Dendritic cell treated with granulocyte-macrophage colony-stimulating factor and Interleukin-4, amounts not matched to agents 40 ng/mL and 50 ng/mL, for 4 days (primary cell): ENCODE data around the gene CABCOCO1.
"Not testable (repeated sequence)": the region's sequence is repeated elsewhere in the genome, so short reads cannot be mapped to it uniquely, and the experiment has no call there.

Experiments used
- H3K27ac Mint-ChIP-seq: one replicate; pipeline ENCODE4 v1.8.0; 2022; ENCODE audit warnings: mild to moderate bottlenecking, mixed read lengths
- H3K27me3 Mint-ChIP-seq: one replicate; pipeline ENCODE4 v1.8.0; 2022; ENCODE audit warnings: mild to moderate bottlenecking, mixed read lengths
- H3K36me3 Mint-ChIP-seq: one replicate; pipeline ENCODE4 v1.8.0; 2022; ENCODE audit warnings: low read depth, mixed read lengths
- H3K4me1 Mint-ChIP-seq: one replicate; pipeline ENCODE4 v1.8.0; 2022; ENCODE audit warnings: low read depth, mixed read lengths
- H3K4me3 Mint-ChIP-seq: one replicate; pipeline ENCODE4 v1.8.0; 2022; ENCODE audit warnings: mild to moderate bottlenecking, moderate library complexity, mixed read lengths
- H3K9me3 Mint-ChIP-seq: one replicate; pipeline ENCODE4 v1.8.0; 2022; ENCODE audit warnings: mixed read lengths
- intact Hi-C: fragments of 100-400 bp; cut with micrococcal nuclease; formaldehyde crosslinking; loops from one replicate; pipeline ENCODE4 v1.15.0; 2022

CABCOCO1 gene

DNA sequence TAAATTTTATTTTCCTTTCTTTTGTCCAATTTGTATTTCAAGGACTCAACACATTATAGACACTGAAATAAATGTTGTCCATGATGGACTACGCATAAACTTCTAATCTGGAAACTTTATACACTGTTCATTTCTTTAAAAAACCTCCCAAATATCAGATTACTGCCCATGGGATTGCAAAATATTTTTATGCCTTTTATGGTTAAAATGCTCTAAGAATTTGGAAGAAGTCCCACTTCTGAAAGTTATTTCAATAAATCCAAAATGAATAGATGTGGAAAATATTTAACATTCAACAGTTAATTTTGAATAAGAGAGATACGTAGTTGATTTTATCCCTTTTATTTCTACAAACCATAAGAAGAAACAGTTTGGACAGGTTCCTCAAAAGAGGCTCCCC is 46.1 kb downstream of the CABCOCO1 start:
- Mint-ChIP-seq H3K36me3 (no peaks in the 10 kb centered on the region), H3K27me3 (no peaks in the 10 kb centered on the region), H3K4me3 (no peak overlapping the region), H3K27ac (no peak overlapping the region), H3K4me1 (no peaks in the 10 kb centered on the region), H3K9me3 (no peaks in the 10 kb centered on the region)
- intact Hi-C loops, result no loop called here

- H3K27me3 Mint-ChIP-seq, H3K27ac Mint-ChIP-seq, H3K36me3 Mint-ChIP-seq, H3K9me3 Mint-ChIP-seq, H3K4me1 Mint-ChIP-seq, intact Hi-C loops, H3K4me3 Mint-ChIP-seq: not testable (repeated sequence)
These were observed 49.4 kb downstream of the CABCOCO1 start for GRCh38 chr10:61712105-61712504.

- peaks cover 11% of the 10 kb centered on the region for H3K9me3 Mint-ChIP-seq
- H3K36me3 Mint-ChIP-seq, H3K27me3 Mint-ChIP-seq, intact Hi-C loops, H3K4me1 Mint-ChIP-seq, H3K4me3 Mint-ChIP-seq, H3K27ac Mint-ChIP-seq: not testable (repeated sequence)
These were observed 56.7 kb downstream of the CABCOCO1 start for GRCh38 chr10:61719475-61719874.

- Mint-ChIP-seq H3K4me3 (no peak overlapping the region), H3K9me3 (peaks cover 11% of the 10 kb centered on the region)
- intact Hi-C loops, result no loop called here
These were observed 57.2 kb downstream of the CABCOCO1 start for GRCh38 chr10:61719906-61720305.

GRCh38 chr10:61721431-61721830 is 58.7 kb downstream of the CABCOCO1 start:
- intact Hi-C loops, result no loop called here
- no peaks in the 10 kb centered on the region for H3K27me3 Mint-ChIP-seq
- no peak overlapping the region for H3K4me3 Mint-ChIP-seq
- H3K4me1 Mint-ChIP-seq, result peaks cover 6% of the 10 kb centered on the region
- peaks cover 11% of the 10 kb centered on the region for H3K9me3 Mint-ChIP-seq
- H3K27ac Mint-ChIP-seq, result no peak overlapping the region
- H3K36me3 Mint-ChIP-seq, result no peaks in the 10 kb centered on the region

More at GRCh38 chr10:61719906-61720305, 57.2 kb downstream of the CABCOCO1 start:
- Mint-ChIP-seq H3K36me3 (no peaks in the 10 kb centered on the region), H3K4me1 (peaks cover 6% of the 10 kb centered on the region), H3K27me3 (no peaks in the 10 kb centered on the region), H3K27ac (no peak overlapping the region)

DNA sequence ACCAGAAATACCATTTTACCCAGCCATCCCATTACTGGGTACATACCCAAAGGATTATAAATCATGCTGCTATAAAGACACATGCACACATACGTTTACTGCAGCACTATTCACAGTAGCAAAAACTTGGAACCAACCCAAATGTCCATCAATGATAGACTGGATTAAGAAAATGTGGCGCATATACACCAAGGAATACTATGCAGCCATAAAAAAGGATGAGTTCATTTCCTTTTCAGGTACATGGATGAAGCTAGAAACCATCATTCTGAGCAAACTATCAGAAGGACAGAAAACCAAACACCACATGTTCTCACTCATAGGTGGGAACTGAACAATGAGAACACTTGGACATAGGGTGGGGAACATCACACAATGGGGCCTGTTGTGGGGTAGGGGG is 62.5 kb downstream of the CABCOCO1 start:
- H3K27ac Mint-ChIP-seq, H3K4me1 Mint-ChIP-seq, intact Hi-C loops, H3K36me3 Mint-ChIP-seq, H3K27me3 Mint-ChIP-seq, H3K4me3 Mint-ChIP-seq: not testable (repeated sequence)
- H3K9me3 Mint-ChIP-seq, result peaks cover 11% of the 10 kb centered on the region

DNA sequence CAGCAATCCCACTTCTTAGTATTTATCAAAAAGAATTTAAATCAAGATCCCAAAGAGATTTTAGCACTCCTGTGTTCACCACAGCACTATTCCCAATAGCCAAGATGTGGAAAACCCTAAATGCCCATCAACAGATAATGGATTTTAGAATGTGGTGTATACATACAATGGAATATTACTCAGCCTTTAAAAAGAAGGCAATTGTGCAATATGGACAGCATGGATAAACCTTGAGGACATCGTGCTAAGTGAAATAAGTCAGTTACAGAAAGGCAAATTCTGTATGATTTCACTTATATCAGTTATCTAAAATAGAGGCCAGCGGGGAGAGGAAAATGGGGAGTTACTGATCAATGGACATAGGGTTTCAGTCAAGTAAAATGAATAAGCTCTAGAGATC is 66.9 kb downstream of the CABCOCO1 start:
- Mint-ChIP-seq H3K4me1 (no peaks in the 10 kb centered on the region), H3K9me3 (no peaks in the 10 kb centered on the region)
- intact Hi-C loops, result no loop called here

DNA sequence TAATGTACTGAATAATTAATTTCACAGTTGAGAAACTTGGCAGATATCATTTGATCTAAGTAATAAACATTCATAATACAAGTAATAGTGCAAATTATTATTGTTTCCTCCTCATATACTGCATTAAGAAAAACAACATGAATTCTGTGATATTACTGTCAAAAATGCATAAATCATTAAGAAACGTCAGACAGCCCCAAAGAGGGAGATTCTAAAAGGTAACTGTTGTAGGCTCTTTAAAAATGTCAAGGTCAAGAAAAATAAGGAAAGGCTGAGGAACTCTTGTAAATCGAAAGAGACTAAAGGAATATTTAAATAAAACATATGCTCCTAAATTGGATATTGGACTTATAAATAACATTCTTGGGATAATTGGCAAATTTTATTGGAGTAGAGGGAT is 67.9 kb downstream of the CABCOCO1 start:
- intact Hi-C loops, result no loop called here
- no peaks in the 10 kb centered on the region for H3K36me3 Mint-ChIP-seq
- H3K9me3 Mint-ChIP-seq, result no peaks in the 10 kb centered on the region
- no peaks in the 10 kb centered on the region for H3K27me3 Mint-ChIP-seq
- H3K27ac Mint-ChIP-seq, result no peak overlapping the region
- no peaks in the 10 kb centered on the region for H3K4me1 Mint-ChIP-seq
- H3K4me3 Mint-ChIP-seq, result no peak overlapping the region

More for the DNA sequence above, 66.9 kb downstream of the CABCOCO1 start:
- no peak overlapping the region for H3K4me3 Mint-ChIP-seq
- no peak overlapping the region for H3K27ac Mint-ChIP-seq
- H3K36me3 Mint-ChIP-seq, result no peaks in the 10 kb centered on the region
- no peaks in the 10 kb centered on the region for H3K27me3 Mint-ChIP-seq

GRCh38 chr10:61731638-61732037 is 68.9 kb downstream of the CABCOCO1 start:
- H3K27ac Mint-ChIP-seq, result no peak overlapping the region
- intact Hi-C loops, result loop anchor here (2.0 kb wide), 2 partner anchors 591 to 915 kb away; no protein-coding TSS in a partner anchor
- no peaks in the 10 kb centered on the region for H3K36me3 Mint-ChIP-seq
- no peaks in the 10 kb centered on the region for H3K4me1 Mint-ChIP-seq
- no peaks in the 10 kb centered on the region for H3K9me3 Mint-ChIP-seq
- no peak overlapping the region for H3K4me3 Mint-ChIP-seq
- no peaks in the 10 kb centered on the region for H3K27me3 Mint-ChIP-seq

- no peak overlapping the region for H3K4me3 Mint-ChIP-seq
- intact Hi-C loops, result loop anchor here (2.0 kb wide), 2 partner anchors 592 to 916 kb away; no protein-coding TSS in a partner anchor
- no peaks in the 10 kb centered on the region for H3K36me3 Mint-ChIP-seq
- H3K4me1 Mint-ChIP-seq, result no peaks in the 10 kb centered on the region
- no peak overlapping the region for H3K27ac Mint-ChIP-seq
- H3K9me3 Mint-ChIP-seq, result no peaks in the 10 kb centered on the region
- H3K27me3 Mint-ChIP-seq, result no peaks in the 10 kb centered on the region
These were observed 70.0 kb downstream of the CABCOCO1 start for GRCh38 chr10:61732629-61733278.

GRCh38 chr10:61733358-61733940 is 70.7 kb downstream of the CABCOCO1 start:
- H3K9me3 Mint-ChIP-seq, result no peaks in the 10 kb centered on the region
- H3K27ac Mint-ChIP-seq, result no peak overlapping the region
- intact Hi-C loops, result loop anchor here (2.0 kb wide), 2 partner anchors 593 to 917 kb away; no protein-coding TSS in a partner anchor
- H3K4me3 Mint-ChIP-seq, result no peak overlapping the region
- H3K4me1 Mint-ChIP-seq, result no peaks in the 10 kb centered on the region
- no peaks in the 10 kb centered on the region for H3K36me3 Mint-ChIP-seq
- H3K27me3 Mint-ChIP-seq, result no peaks in the 10 kb centered on the region

DNA sequence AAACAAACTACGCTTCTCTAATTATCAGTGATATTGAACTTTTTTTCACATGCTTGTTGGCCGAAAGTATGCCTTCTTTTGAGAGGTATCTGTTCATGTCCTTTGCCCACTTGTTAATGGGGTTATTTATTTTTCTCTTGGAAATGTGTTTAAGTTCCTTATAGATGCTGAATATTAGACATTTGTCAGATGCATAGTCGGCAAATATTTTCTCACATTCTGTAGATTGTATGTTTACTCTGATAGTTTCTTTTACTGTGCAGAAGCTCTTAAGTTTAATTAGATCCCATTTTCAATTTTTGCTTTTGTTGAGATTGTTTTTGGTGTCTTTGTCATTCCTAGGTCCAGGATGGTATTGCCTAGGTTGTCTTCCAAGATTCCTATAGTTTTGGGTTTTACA is 73.2 kb downstream of the CABCOCO1 start:
- Mint-ChIP-seq H3K36me3 (no peaks in the 10 kb centered on the region), H3K4me1 (no peaks in the 10 kb centered on the region), H3K27me3 (no peaks in the 10 kb centered on the region), H3K27ac (no peak overlapping the region), H3K4me3 (no peak overlapping the region), H3K9me3 (no peaks in the 10 kb centered on the region)
- intact Hi-C loops, result no loop called here

GRCh38 chr10:61737455-61737854 is 74.7 kb downstream of the CABCOCO1 start:
- H3K27ac Mint-ChIP-seq, H3K27me3 Mint-ChIP-seq, H3K4me1 Mint-ChIP-seq, H3K36me3 Mint-ChIP-seq, H3K4me3 Mint-ChIP-seq, intact Hi-C loops, H3K9me3 Mint-ChIP-seq: not testable (repeated sequence)

GRCh38 chr10:61742812-61743211 is 80.1 kb downstream of the CABCOCO1 start:
- Mint-ChIP-seq H3K4me1 (no peaks in the 10 kb centered on the region), H3K4me3 (no peak overlapping the region), H3K27ac (no peak overlapping the region), H3K27me3 (no peaks in the 10 kb centered on the region), H3K9me3 (no peaks in the 10 kb centered on the region), H3K36me3 (no peaks in the 10 kb centered on the region)
- intact Hi-C loops, result no loop called here

DNA sequence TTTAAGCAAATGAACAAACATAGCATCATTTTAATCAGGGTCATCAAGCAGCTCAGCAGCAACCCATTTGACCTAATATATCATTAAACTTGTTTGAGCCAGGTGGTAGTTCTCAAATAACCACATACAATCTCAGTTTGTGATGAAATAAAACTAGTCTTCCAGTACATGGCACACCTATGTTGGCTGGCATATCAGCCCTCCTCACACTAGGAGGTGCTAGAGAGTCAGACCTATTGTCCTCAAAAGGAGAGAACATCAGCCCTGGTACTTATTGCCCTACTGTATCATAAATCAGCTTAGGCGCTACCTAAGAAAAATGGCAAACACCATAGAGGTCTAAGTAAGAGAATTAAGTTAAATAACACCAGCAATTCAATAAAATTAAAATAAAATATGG is 81.7 kb downstream of the CABCOCO1 start:
- H3K27ac Mint-ChIP-seq, result no peak overlapping the region
- H3K36me3 Mint-ChIP-seq, result no peaks in the 10 kb centered on the region
- H3K4me1 Mint-ChIP-seq, result no peaks in the 10 kb centered on the region

More for the DNA sequence above, 81.7 kb downstream of the CABCOCO1 start:
- H3K27me3 Mint-ChIP-seq, result no peaks in the 10 kb centered on the region
- intact Hi-C loops, result no loop called here
- H3K4me3 Mint-ChIP-seq, result no peak overlapping the region
- no peaks in the 10 kb centered on the region for H3K9me3 Mint-ChIP-seq
